T-helper 17 cell (primary cell): ENCODE data around the gene DUSP11. TPM values are rescaled to one million over a fixed set of nuclear protein-coding genes. Genes with fewer than 3 reads are reported as not detected.
"Not testable (repeated sequence)": the region's sequence is repeated elsewhere in the genome, so short reads cannot be mapped to it uniquely, and the experiment has no call there.

ENCODE experiments used
- ATAC-seq: fragments of 150-1000 bp; cut with Tn5 transposase; 2 replicates; pipeline ENCODE4 v1.10.0; 2021; ENCODE audit warnings: mild to moderate bottlenecking, moderate library complexity
- DNase-seq, 3 donors: peaks; one replicate each; pipeline versions ENCODE4 v3.0.0 to v3.0.0-alpha.2; 2020 to 2021
- H3K9me3 ChIP-seq: one replicate; pipeline ENCODE4 v1.7.0; 2013; ENCODE audit warnings: low read length, mild to moderate bottlenecking; ENCODE audit not compliant: control insufficient read depth, poor library complexity, severe bottlenecking
- H3K27ac Mint-ChIP-seq: one replicate; pipeline ENCODE4 v1.8.0; 2022; ENCODE audit warnings: mild to moderate bottlenecking, moderate library complexity, mixed read lengths
- H3K27me3 Mint-ChIP-seq: one replicate; pipeline ENCODE4 v1.8.0; 2022; ENCODE audit warnings: mixed read lengths
- H3K36me3 Mint-ChIP-seq: one replicate; pipeline ENCODE4 v1.8.0; 2022; ENCODE audit warnings: low read depth, mixed read lengths
- H3K4me1 Mint-ChIP-seq: one replicate; pipeline ENCODE4 v1.8.0; 2022; ENCODE audit warnings: mild to moderate bottlenecking, mixed read lengths
- H3K4me3 Mint-ChIP-seq: one replicate; pipeline ENCODE4 v1.8.0; 2022; ENCODE audit warnings: mild to moderate bottlenecking, moderate library complexity, mixed read lengths
- total RNA-seq, 4 donors: library from RNA in 2 of 4; stranded (reverse) in 2 of 4; gene quantifications; one replicate each; pipeline ENCODE4 v1.2.3 and lab custom pipeline; 2022 to 2026

Gene DUSP11
- total RNA-seq, 2 donors from 2014 or later = 35.6 to 44.9 TPM

- no peak for DNase-seq
- Mint-ChIP-seq H3K4me1 (peaks cover 4% of the 10 kb centered on the region), H3K27me3 (peaks cover 42% of the 10 kb centered on the region), H3K4me3 (no peak overlapping the region), H3K27ac (no peak overlapping the region), H3K36me3 (peaks cover 3% of the 10 kb centered on the region)
- H3K9me3 ChIP-seq = no peaks in the 10 kb centered on the region
- no peak for ATAC-seq
Observed at GRCh38 chr2:73818296-73818695, 38.4 kb upstream of the DUSP11 start.

DNA sequence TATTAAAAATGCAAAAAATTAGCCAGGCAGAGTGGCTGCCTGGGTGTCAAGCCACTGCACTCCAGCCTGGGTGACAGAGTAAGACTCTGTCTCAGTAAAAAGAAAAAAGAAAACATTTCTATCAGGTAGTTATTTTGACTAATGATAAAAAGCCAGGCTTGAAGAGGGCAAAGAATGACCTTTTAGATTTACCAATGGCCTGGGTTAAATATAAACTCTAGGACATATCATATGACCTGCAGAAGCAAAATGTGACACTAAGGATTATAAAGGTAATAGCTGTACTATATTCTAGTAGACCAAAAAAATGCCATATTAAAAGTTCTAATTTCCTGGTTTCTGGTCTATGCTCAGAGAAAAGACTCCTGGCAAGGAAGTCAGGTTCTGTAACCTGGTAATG, 32.7 kb upstream of the DUSP11 start:
- Mint-ChIP-seq H3K4me1 (peaks cover 2% of the 10 kb centered on the region), H3K36me3 (peaks cover 3% of the 10 kb centered on the region), H3K4me3 (no peak overlapping the region), H3K27me3 (peaks cover 32% of the 10 kb centered on the region), H3K27ac (no peak overlapping the region)
- no peak for DNase-seq
- H3K9me3 ChIP-seq = no peaks in the 10 kb centered on the region
- ATAC-seq = no peak

GRCh38 chr2:73811878-73812277, 32.0 kb upstream of the DUSP11 start:
- Mint-ChIP-seq H3K27me3 (peaks cover 32% of the 10 kb centered on the region), H3K27ac (no peak overlapping the region), H3K4me3 (no peak overlapping the region), H3K4me1 (peaks cover 2% of the 10 kb centered on the region), H3K36me3 (peaks cover 3% of the 10 kb centered on the region)
- no peaks in the 10 kb centered on the region for H3K9me3 ChIP-seq
- DNase-seq (no peak), ATAC-seq (no peak)

- not testable (repeated sequence) for H3K36me3 Mint-ChIP-seq, ATAC-seq, DNase-seq
Observed at GRCh38 chr2:73783883-73784282, 4.0 kb upstream of the DUSP11 start, which contains the start of gene C2orf78. Gene C2orf78, plus strand, starts transcription at chr2:73784183. Its CDS starts 127 bp downstream, at chr2:73784310.

GRCh38 chr2:73783402-73783801, 3.5 kb upstream of the DUSP11 start:
- H3K4me1 Mint-ChIP-seq, H3K4me3 Mint-ChIP-seq, ATAC-seq, H3K27ac Mint-ChIP-seq, DNase-seq, H3K36me3 Mint-ChIP-seq, H3K9me3 ChIP-seq: not testable (repeated sequence)
- H3K27me3 Mint-ChIP-seq = peaks cover 13% of the 10 kb centered on the region

More at GRCh38 chr2:73783883-73784282, 4.0 kb upstream of the DUSP11 start, which contains the start of gene C2orf78:
- not testable (repeated sequence) for H3K4me3 Mint-ChIP-seq, H3K9me3 ChIP-seq, H3K4me1 Mint-ChIP-seq, H3K27ac Mint-ChIP-seq
- H3K27me3 Mint-ChIP-seq = peaks cover 13% of the 10 kb centered on the region

- H3K36me3 Mint-ChIP-seq = no peaks in the 10 kb centered on the region
- DNase-seq (no peak), ATAC-seq (no peak)
- peaks cover 8% of the 10 kb centered on the region for H3K27me3 Mint-ChIP-seq
- H3K27ac Mint-ChIP-seq = peak overlapping the region; percentile 96
- H3K4me3 Mint-ChIP-seq = peak overlapping the region; percentile 97
- H3K9me3 ChIP-seq = no peaks in the 10 kb centered on the region
- H3K4me1 Mint-ChIP-seq = peaks cover 18% of the 10 kb centered on the region
Observed at GRCh38 chr2:73780237-73780582, 307 bp upstream of the DUSP11 start.

DNA sequence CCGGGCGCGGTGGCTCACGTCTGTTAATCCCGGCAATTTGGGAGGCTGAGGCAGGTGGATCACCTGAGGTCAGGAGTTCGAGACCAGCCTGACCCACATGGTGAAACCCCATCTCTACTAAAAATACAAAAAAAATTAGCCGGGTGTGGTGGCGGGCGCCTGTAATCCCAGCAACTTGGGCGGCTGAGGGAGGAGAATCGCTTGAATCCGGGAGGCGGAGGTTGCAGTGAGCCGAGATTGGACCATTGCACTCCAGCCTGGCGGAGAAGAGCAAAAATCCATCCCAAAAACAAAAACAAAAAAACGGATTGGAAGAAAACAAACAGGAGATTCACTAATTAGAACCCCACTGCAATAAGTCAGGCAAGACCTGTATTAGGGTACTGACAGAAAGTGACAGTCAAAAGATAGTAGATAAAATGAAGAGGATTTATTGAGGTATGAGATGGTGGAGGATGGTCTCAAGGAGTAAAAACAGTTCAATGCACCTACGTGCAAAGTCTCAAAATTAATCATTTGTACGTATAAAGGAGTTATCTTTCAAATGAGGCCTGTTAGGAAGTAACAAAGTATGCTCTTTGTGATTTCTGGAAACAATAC, 936 bp downstream of the DUSP11 start:
- not testable (repeated sequence) for H3K9me3 ChIP-seq, DNase-seq, H3K27me3 Mint-ChIP-seq, H3K36me3 Mint-ChIP-seq, ATAC-seq
- Mint-ChIP-seq H3K4me1 (peaks cover 23% of the 10 kb centered on the region), H3K27ac (peak overlapping the region; percentile 96), H3K4me3 (peak overlapping the region; percentile 97)

GRCh38 chr2:73776869-73777519, 2.9 kb downstream of the DUSP11 start:
- no peak overlapping the region for H3K4me3 Mint-ChIP-seq
- peak overlapping the region; percentile 39 for H3K27ac Mint-ChIP-seq
- H3K36me3 Mint-ChIP-seq = peaks cover 5% of the 10 kb centered on the region
- DNase-seq (no peak), ATAC-seq (no peak)
- H3K9me3 ChIP-seq = no peaks in the 10 kb centered on the region
- H3K27me3 Mint-ChIP-seq = no peaks in the 10 kb centered on the region
- H3K4me1 Mint-ChIP-seq = peaks cover 26% of the 10 kb centered on the region

DNA sequence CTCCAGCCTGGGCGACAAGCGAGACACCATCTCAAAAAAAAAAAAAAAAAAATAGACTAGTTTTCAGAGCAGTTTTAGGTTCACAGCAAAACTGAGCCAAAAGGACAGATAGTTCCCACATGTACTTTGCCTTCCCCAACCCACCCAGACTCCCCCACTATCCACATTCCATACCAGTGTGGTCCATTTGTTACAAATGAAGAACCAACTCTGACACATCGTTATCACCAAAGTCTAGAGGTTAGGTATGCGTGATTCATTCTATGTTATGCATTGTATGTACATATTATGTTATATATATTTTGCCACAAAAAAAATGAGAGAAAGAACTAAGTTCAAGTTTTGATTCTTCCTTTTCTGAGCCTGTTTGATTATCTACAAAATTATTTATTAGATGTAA, 3.5 kb downstream of the DUSP11 start:
- Mint-ChIP-seq H3K27me3 (no peaks in the 10 kb centered on the region), H3K4me3 (no peak overlapping the region), H3K36me3 (peaks cover 5% of the 10 kb centered on the region), H3K4me1 (peaks cover 26% of the 10 kb centered on the region), H3K27ac (no peak overlapping the region)
- H3K9me3 ChIP-seq = no peaks in the 10 kb centered on the region
- no peak for ATAC-seq
- DNase-seq = no peak

GRCh38 chr2:73772819-73773218, 7.1 kb downstream of the DUSP11 start:
- no peaks in the 10 kb centered on the region for H3K27me3 Mint-ChIP-seq
- no peaks in the 10 kb centered on the region for H3K9me3 ChIP-seq
- ATAC-seq (no peak), DNase-seq (no peak)
- H3K27ac Mint-ChIP-seq = no peak overlapping the region
- H3K36me3 Mint-ChIP-seq = peaks cover 17% of the 10 kb centered on the region
- H3K4me3 Mint-ChIP-seq = no peak overlapping the region
- peaks cover 30% of the 10 kb centered on the region for H3K4me1 Mint-ChIP-seq

GRCh38 chr2:73770725-73771124, 9.2 kb downstream of the DUSP11 start:
- Mint-ChIP-seq H3K27me3 (no peaks in the 10 kb centered on the region), H3K4me1 (peaks cover 30% of the 10 kb centered on the region), H3K27ac (peak overlapping the region; percentile 78), H3K36me3 (peaks cover 25% of the 10 kb centered on the region), H3K4me3 (no peak overlapping the region)
- no peak for DNase-seq
- no peaks in the 10 kb centered on the region for H3K9me3 ChIP-seq
- ATAC-seq = no peak

GRCh38 chr2:73766994-73767393, 12.9 kb downstream of the DUSP11 start:
- no peak overlapping the region for H3K27ac Mint-ChIP-seq
- peaks cover 23% of the 10 kb centered on the region for H3K36me3 Mint-ChIP-seq
- no peak for ATAC-seq
- DNase-seq = no peak
- H3K4me1 Mint-ChIP-seq = peaks cover 25% of the 10 kb centered on the region
- no peak overlapping the region for H3K4me3 Mint-ChIP-seq
- H3K27me3 Mint-ChIP-seq = no peaks in the 10 kb centered on the region
- no peaks in the 10 kb centered on the region for H3K9me3 ChIP-seq

GRCh38 chr2:73766349-73766748, 13.6 kb downstream of the DUSP11 start:
- DNase-seq = no peak
- Mint-ChIP-seq H3K4me1 (peaks cover 24% of the 10 kb centered on the region), H3K27me3 (no peaks in the 10 kb centered on the region), H3K4me3 (no peak overlapping the region), H3K36me3 (peaks cover 23% of the 10 kb centered on the region), H3K27ac (no peak overlapping the region)
- no peak for ATAC-seq
- H3K9me3 ChIP-seq = no peaks in the 10 kb centered on the region

DNA sequence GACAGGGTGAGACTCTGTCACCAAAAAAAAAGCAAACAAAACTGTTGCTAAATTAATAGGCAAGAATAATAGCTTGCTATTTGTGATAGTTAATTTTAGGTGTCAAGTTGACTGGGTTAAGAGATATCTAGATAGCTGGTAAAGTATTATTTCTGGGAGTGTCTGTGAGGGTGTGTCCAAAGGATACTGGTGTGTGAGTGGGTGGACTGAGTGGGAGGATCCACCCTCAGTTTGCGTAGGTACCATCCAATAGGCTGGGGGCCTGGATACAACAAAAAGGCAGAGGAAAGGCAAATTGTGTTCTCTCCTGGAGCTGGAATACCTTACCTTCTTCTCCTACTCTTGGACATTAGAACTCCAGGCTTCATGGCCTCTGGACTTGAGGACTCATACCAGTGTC, 15.0 kb downstream of the DUSP11 start:
- no peaks in the 10 kb centered on the region for H3K9me3 ChIP-seq
- Mint-ChIP-seq H3K4me3 (no peak overlapping the region), H3K4me1 (peaks cover 17% of the 10 kb centered on the region), H3K36me3 (peaks cover 15% of the 10 kb centered on the region), H3K27ac (peak overlapping the region; percentile 39), H3K27me3 (no peaks in the 10 kb centered on the region)
- no peak for DNase-seq
- no peak for ATAC-seq
